ENCODE data around the gene DNAH9. TPM values are rescaled to one million over a fixed set of nuclear protein-coding genes. Genes with fewer than 3 reads are reported as not detected.

The DNAH9 gene
- total RNA-seq, 1 experiment from 2014 or later = 0.08 TPM

DNA sequence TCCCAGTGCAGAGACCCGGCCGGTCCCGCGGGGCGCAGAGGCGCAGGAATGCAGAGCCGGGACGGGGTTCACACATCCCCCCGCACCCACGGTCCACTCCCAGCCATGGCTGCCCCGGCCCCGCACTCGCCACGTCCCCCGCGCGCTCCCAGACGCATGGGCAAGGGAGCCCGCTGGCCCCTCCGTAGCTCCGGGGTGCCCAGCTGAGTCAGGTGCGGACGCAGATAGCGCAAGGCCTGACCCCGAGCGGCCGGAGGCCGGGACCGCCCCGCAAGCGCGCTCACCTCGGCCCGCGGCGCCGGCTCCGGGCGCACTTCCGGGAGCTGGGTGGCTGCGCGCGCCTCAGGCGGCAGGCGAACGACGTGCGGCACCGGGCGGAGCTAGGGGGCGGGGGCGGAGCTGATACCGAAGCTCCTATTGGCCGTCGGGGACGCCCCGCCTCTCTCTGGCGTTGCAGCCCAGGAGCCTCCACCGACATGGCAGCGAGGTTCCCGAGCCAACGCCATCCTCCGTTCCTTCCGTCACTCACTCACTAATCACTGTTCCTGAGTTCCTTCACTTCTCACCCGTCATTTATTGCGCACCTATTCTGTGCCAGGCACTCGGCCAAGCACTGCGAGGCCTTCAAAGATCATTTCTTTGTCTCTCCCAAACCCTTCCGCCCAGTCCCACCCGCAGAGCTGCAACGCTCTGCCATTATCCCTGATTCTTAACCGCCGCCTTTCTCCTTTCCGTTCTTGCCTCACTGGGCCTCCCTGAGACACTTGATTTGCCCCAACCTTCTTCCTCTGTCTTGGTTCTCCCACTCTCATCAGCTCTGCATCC, 399.1 kb downstream of the DNAH9 start, which contains the start of gene ZNF18:
ZNF18 (minus strand) TSS at position 329 of the 825 bp plus-strand sequence. CDS start 4,646 bp downstream, outside the sequence.
- Histone ChIP-seq H3K9me3 (replicated peaks) (no peaks in the 10 kb centered on the region), H3K4me3 (peak within 1 kb of the TSS; percentile 81), H3K27me3 (replicated peaks) (no peaks in the 10 kb centered on the region), H3K4me1 (replicated peaks) (peaks cover 6% of the 10 kb centered on the region), H3K36me3 (0 out of 2 replicates have a peak, but pooled peaks cover 1% of the 10 kb centered on the region), H3K27ac (peak within 1 kb of the TSS; percentile 54)
- DNase-seq (ENCODE audit: low read depth in 1 of 2, low spot score in 2 of 2) = peak; percentile 89 to 95

DNA sequence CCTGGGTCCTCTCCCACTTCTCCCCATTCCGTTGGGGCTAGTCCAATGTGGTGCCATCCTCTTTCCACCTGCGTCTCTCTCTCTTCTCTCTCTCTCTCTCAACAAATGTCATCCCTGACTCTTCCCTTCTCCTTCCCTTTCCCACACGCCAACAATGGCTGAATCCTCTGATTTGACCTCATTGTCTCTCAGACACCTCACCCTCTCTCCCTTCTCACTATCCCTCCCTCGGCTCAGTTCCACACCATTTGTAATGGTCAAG, 399.6 kb downstream of the DNAH9 start:
- Histone ChIP-seq H3K27ac (peak overlapping the region; percentile 50; the same call in 1 of the 2 replicates), H3K4me1 (replicated peaks) (peaks cover 6% of the 10 kb centered on the region), H3K4me3 (peak overlapping the region; percentile 81), H3K27me3 (replicated peaks) (no peaks in the 10 kb centered on the region), H3K36me3 (no peaks in the 10 kb centered on the region), H3K9me3 (replicated peaks) (no peaks in the 10 kb centered on the region)
- DNase-seq (ENCODE audit: low read depth in 1 of 2, low spot score in 2 of 2) = no peak

DNA sequence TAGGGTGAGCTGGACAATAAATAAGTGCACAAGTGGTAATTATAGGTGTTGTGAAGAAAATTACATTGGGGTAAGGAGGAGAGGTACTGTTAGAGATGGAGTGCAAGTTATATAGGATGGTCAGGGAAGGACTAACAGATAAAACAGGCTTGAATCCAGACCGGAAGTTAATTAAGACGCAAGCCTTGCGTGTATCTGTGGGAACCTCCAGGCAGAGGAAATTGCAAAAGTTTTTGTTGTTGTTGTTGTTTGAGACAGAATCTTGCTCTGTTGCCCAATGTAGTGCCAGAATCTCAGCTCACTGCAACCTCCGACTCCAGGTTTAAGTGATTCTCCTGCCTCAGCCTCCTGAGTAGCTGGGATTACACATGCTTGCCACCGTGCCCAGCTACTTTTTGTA, 401.4 kb downstream of the DNAH9 start:
- H3K27ac ChIP-seq = no peak overlapping the region
- no peaks in the 10 kb centered on the region for H3K9me3 ChIP-seq (replicated peaks)
- DNase-seq (ENCODE audit: low read depth in 1 of 2, low spot score in 2 of 2) = no peak
- H3K4me1 ChIP-seq (replicated peaks) = peaks cover 6% of the 10 kb centered on the region
- H3K27me3 ChIP-seq (replicated peaks) = no peaks in the 10 kb centered on the region
- no peaks in the 10 kb centered on the region for H3K36me3 ChIP-seq
- H3K4me3 ChIP-seq = no peak overlapping the region

DNA sequence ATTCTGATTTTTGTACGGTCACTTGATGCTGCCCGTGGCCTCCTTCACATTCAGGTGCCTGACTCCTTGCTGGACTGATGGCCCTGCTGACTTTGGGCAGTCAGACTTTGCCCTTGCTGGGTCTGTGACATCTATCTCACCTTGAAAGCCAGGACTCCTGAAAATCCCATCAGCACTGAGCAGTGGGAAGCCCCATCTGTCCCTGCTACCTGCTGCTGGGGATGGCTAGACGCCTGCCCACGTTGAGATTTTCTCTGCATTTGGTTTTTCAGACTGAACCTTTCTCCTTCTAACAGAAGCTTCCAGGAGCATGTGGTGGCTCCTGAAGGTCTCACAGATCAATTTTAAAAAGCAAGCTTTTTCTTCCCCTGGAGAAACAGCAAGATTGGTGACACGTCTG, 409.2 kb downstream of the DNAH9 start:
- no peak for DNase-seq (ENCODE audit: low read depth in 1 of 2, low spot score in 2 of 2)
- Histone ChIP-seq H3K27me3 (replicated peaks) (no peaks in the 10 kb centered on the region), H3K9me3 (replicated peaks) (no peaks in the 10 kb centered on the region), H3K36me3 (no peaks in the 10 kb centered on the region), H3K4me1 (replicated peaks) (no peaks in the 10 kb centered on the region), H3K4me3 (no peak overlapping the region), H3K27ac (no peak overlapping the region)

Measured in SJSA1 (cell line).